ENCODE measurements around the gene USP44.

DNA sequence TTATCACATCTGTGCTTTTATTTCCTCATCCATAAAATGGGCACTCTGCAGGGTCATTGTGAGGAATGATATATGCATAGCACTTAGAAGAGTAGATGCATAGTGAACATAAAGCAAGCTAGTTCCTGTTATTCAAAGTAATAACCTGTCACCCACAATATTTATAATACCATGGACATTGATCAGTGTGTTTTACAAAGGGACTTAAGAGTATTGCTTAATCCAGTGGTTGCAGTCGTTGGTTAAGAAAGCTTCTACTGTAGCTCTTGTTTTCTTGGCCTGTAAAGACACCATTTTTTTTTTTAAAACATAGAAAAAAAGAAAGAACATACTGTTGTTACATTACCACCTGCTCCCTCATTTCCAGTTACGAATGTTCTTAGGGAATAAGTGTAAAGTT, 64.3 kb downstream of the USP44 start:
- TF ChIP-seq, protein P1, sequence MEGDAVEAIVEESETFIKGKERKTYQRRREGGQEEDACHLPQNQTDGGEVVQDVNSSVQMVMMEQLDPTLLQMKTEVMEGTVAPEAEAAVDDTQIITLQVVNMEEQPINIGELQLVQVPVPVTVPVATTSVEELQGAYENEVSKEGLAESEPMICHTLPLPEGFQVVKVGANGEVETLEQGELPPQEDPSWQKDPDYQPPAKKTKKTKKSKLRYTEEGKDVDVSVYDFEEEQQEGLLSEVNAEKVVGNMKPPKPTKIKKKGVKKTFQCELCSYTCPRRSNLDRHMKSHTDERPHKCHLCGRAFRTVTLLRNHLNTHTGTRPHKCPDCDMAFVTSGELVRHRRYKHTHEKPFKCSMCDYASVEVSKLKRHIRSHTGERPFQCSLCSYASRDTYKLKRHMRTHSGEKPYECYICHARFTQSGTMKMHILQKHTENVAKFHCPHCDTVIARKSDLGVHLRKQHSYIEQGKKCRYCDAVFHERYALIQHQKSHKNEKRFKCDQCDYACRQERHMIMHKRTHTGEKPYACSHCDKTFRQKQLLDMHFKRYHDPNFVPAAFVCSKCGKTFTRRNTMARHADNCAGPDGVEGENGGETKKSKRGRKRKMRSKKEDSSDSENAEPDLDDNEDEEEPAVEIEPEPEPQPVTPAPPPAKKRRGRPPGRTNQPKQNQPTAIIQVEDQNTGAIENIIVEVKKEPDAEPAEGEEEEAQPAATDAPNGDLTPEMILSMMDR (IDR thresholded peaks at IDR 0.05): no peak
- TF ChIP-seq POLR2AphosphoS5 (IDR thresholded peaks at IDR 0.05) (no peak), POLR2A (IDR thresholded peaks at IDR 0.05) (no peak)

Measured in transverse colon (tissue), 4 donors.